GM18951 (cell line): Measurements from ENCODE around the gene OR2H1.

Source experiments
- POLR2A ChIP-seq: IDR thresholded peaks from 4 replicates; pipeline ENCODE4 v1.6.1; 2011; ENCODE audit warnings: mild to moderate bottlenecking; ENCODE audit not compliant: insufficient read length, insufficient read depth; ENCODE audit errors: extremely low read depth
- in situ Hi-C: fragments of 300-500 bp; cut with MboI; formaldehyde crosslinking; loops from one replicate; pipeline ENCODE4 v1.12.0; 2022; ENCODE audit warnings: low sequenced_read_pairs, mixed read lengths, inconsistent platforms; ENCODE audit not compliant: unreplicated experiment

Gene OR2H1

GRCh38 chr6:29462022-29462421, 5.1 kb downstream of the OR2H1 start:
- TF ChIP-seq POLR2A: no peak
- in situ Hi-C loops: no loop called here

- no peak for TF ChIP-seq POLR2A
- in situ Hi-C loops: no loop called here
Measured at GRCh38 chr6:29465279-29465678, 8.3 kb downstream of the OR2H1 start.

GRCh38 chr6:29465801-29466200, 8.8 kb downstream of the OR2H1 start:
- TF ChIP-seq POLR2A: no peak
- in situ Hi-C loops: no loop called here

GRCh38 chr6:29466241-29466640, 9.3 kb downstream of the OR2H1 start:
- no peak for TF ChIP-seq POLR2A
- in situ Hi-C loops: no loop called here

- in situ Hi-C loops: no loop called here
- TF ChIP-seq POLR2A: no peak
Measured at GRCh38 chr6:29474996-29475395, 18.0 kb downstream of the OR2H1 start.

GRCh38 chr6:29477923-29478450, 21.0 kb downstream of the OR2H1 start:
- no peak for TF ChIP-seq POLR2A
- in situ Hi-C loops: no loop called here

- no peak for TF ChIP-seq POLR2A
- in situ Hi-C loops: no loop called here
Measured at GRCh38 chr6:29478740-29479139, 21.8 kb downstream of the OR2H1 start.

GRCh38 chr6:29479560-29479959, 22.6 kb downstream of the OR2H1 start:
- in situ Hi-C loops: no loop called here
- no peak for TF ChIP-seq POLR2A

GRCh38 chr6:29483186-29483585, 26.2 kb downstream of the OR2H1 start:
- in situ Hi-C loops: no loop called here
- no peak for TF ChIP-seq POLR2A

GRCh38 chr6:29483735-29484134, 26.8 kb downstream of the OR2H1 start:
- in situ Hi-C loops: no loop called here
- TF ChIP-seq POLR2A: no peak

GRCh38 chr6:29486577-29486976, 29.6 kb downstream of the OR2H1 start:
- in situ Hi-C loops: no loop called here
- no peak for TF ChIP-seq POLR2A

GRCh38 chr6:29487131-29487530, 30.2 kb downstream of the OR2H1 start:
- in situ Hi-C loops: no loop called here
- TF ChIP-seq POLR2A: no peak

GRCh38 chr6:29487660-29488059, 30.7 kb downstream of the OR2H1 start, which contains the start of gene MAS1L:
Gene MAS1L (minus strand): TSS chr6:29487956. CDS start chr6:29487902, 54 bp downstream.
- in situ Hi-C loops: no loop called here
- TF ChIP-seq POLR2A: no peak

- in situ Hi-C loops: no loop called here
- no peak for TF ChIP-seq POLR2A
Measured at GRCh38 chr6:29488874-29489273, 31.9 kb downstream of the OR2H1 start.

- in situ Hi-C loops: no loop called here
- no peak for TF ChIP-seq POLR2A
Measured at GRCh38 chr6:29489286-29489685, 32.3 kb downstream of the OR2H1 start.
